Transverse colon (tissue), 4 donors: ENCODE data around the gene XPO6.

Source experiments
- EP300 ChIP-seq: sonication (generic); formaldehyde crosslinking; IDR thresholded peaks from one replicate; pipeline ENCODE4 v1.6.1; 2017; ENCODE audit warnings: antibody characterized with exemption, low read depth
- POLR2A ChIP-seq: fragments of 450-650 bp; IDR thresholded peaks from one replicate; pipeline ENCODE4 v1.6.1; 2016; ENCODE audit warnings: antibody characterized with exemption, mild to moderate bottlenecking, moderate library complexity
- POLR2AphosphoS5 ChIP-seq, 3 donors: sonication (generic); formaldehyde crosslinking; IDR thresholded peaks; one replicate each; pipeline ENCODE4 v1.6.1; 2016; ENCODE audit warnings: antibody characterized with exemption in 3 of 3
- TF ChIP-seq, protein P1 (sequence below), 5 experiments: fragments of 200-600 bp in 3 of 5; fragments of 450-650 bp in 2 of 5; sonication (generic) in 3 of 5; IDR thresholded peaks; 1 replicate in 2 of 5; 2 replicates in 3 of 5; pipeline ENCODE4 v1.5.1; 2016 to 2017; ENCODE audit warnings: antibody characterized with exemption in 5 of 5, inconsistent platforms in 3 of 5, mild to moderate bottlenecking in 2 of 5, moderate library complexity in 1 of 5

DNA sequence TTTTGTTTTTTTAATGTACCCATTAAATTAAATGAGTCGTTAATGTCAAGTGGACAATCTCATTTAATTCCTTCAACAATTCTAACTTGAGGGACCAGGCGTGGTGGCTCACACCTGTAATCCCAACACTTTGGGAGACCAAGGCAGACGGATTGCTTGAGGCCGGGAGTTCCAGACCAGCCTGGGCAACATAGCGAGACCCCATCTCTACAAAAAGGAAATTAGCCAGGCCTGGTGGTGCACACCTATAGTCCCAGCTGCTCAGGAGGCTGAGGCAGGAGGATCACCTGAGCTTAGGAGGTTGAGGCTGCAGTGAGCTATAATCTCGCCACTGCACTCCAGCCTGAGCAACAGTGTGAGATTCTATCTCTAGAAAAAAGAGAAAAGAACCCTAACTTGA, 127.6 kb downstream of the XPO6 start:
- TF ChIP-seq, protein P1, sequence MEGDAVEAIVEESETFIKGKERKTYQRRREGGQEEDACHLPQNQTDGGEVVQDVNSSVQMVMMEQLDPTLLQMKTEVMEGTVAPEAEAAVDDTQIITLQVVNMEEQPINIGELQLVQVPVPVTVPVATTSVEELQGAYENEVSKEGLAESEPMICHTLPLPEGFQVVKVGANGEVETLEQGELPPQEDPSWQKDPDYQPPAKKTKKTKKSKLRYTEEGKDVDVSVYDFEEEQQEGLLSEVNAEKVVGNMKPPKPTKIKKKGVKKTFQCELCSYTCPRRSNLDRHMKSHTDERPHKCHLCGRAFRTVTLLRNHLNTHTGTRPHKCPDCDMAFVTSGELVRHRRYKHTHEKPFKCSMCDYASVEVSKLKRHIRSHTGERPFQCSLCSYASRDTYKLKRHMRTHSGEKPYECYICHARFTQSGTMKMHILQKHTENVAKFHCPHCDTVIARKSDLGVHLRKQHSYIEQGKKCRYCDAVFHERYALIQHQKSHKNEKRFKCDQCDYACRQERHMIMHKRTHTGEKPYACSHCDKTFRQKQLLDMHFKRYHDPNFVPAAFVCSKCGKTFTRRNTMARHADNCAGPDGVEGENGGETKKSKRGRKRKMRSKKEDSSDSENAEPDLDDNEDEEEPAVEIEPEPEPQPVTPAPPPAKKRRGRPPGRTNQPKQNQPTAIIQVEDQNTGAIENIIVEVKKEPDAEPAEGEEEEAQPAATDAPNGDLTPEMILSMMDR (IDR thresholded peaks at IDR 0.05), result no peak
- no peak for TF ChIP-seq POLR2A
- no peak for TF ChIP-seq EP300
- TF ChIP-seq POLR2AphosphoS5 (IDR thresholded peaks at IDR 0.05), result no peak
